GM18951 (cell line): ENCODE data around the gene SVIL.

ENCODE experiments used
- POLR2A ChIP-seq: IDR thresholded peaks from 4 replicates; pipeline ENCODE4 v1.6.1; 2011; ENCODE audit warnings: mild to moderate bottlenecking; ENCODE audit not compliant: insufficient read length, insufficient read depth; ENCODE audit errors: extremely low read depth
- in situ Hi-C: fragments of 300-500 bp; cut with MboI; formaldehyde crosslinking; loops from one replicate; pipeline ENCODE4 v1.12.0; 2022; ENCODE audit warnings: low sequenced_read_pairs, mixed read lengths, inconsistent platforms; ENCODE audit not compliant: unreplicated experiment

Gene SVIL

DNA sequence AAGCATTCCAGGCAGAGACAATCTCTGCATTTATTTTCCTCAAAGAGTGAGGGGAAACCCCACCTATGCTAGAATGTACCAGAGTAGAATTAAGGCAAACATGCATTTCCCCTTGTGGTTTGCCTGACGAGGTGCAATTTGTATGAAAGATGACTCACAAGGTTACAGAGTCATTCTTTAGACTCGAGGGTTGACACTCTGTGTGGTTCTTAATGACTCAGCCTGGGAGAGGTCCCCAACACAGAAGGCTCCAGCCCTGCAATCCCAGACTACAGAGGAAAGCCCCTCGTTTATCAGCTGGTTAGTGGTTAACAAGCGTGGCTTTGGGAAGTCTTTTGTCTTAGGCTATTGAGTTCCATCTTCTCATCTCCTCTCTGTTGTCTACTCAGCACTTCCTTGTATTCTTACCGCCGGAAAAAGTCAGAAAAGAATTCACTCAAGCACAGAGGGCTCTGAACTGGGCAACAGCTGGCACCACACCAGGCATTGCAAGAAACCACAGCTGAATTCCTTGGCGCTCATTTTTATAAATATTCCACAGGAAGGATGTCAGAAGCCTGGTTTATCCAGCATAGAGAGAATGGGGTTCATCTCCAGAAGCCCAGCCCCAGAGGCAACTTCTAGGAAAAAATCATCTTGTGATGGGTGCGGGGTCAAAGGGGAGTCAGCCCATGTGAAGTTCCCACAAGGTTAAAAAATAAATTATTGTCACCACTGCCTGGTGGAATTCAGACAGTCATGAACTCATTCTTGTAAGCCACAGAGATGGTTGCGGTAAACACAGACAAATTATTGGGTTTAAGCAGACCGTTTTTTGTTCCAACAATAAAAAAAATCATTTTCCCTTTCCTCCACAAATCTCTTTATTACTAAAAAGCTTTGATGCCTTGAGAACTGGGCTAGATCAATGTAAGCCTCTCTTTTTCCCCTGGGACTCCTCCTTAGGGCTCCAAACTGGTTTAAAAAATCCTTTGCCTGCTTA is 24.5 kb upstream of the SVIL start:
- TF ChIP-seq POLR2A, result no peak
- in situ Hi-C loops, result no loop called here

DNA sequence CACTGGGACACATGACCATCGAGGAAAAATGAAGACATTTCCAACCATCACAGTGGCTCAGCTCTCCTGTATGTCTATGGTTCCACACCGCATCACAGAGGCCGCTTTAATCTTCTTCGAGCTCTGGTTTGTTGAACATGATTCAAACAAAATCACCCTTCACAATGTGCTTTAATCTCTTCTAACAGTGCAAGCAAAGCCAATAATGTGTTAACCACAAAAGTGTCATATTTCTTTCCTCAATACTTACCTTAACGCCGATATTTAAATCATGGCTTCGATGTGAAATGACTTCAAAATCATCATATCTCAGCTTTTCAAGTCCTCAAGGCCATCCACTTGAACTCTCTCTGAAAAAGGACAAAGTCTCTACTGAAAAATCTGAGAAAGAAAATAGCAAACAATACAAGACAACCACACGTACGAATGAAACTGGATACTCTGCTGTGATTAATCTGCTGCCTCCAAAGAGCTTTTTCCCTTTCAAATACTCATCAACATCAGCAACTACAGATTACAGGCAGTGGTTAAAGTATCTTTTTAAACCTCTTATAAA is 23.0 kb upstream of the SVIL start:
- TF ChIP-seq POLR2A, result no peak

DNA sequence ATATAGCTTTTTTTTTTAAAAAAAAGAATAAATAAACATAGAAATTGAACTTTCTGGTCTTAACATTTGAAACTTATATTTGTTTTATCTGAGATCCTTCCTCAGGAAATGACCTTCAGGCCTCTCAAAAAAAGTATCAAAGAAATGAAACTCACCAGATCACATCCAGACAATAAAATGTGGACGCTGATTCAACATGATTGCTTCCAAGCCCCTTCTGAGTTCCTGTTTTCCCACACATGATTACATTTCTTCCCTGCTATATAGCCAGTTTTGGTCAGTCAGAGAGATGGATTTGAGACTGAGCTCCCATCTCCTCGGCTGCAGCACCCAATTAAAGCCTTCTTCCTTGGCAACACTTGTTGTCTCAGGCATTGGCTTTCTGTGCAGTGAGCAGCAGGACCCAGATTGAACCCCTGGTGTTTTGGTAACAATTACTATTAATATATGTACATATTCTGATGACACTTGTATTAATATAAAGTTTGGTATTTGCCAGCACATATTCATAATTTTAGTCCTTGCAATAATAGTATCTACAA is 21.8 kb upstream of the SVIL start:
- in situ Hi-C loops, result no loop called here
- TF ChIP-seq POLR2A, result no peak

More for the DNA sequence above, 23.0 kb upstream of the SVIL start:
- in situ Hi-C loops, result no loop called here

DNA sequence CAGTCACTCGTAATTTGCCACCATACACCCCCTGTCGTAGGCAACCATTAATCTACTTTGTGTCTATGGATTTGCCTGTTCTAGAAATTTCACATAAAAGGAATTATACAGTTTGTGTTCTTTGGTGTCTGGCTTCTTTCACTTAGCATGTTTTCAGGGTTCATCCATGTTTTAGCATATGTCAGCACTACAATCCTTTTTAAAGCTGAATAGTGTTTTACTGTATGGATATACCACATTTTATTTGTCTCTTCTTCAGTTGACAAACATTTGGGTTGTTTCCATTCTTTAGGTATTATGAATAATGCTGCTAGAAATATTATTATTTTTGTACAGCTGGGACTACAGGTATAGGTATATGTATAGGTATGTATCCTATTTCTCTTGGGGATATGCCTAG is 17.4 kb upstream of the SVIL start:
- no peak for TF ChIP-seq POLR2A
- in situ Hi-C loops, result no loop called here

DNA sequence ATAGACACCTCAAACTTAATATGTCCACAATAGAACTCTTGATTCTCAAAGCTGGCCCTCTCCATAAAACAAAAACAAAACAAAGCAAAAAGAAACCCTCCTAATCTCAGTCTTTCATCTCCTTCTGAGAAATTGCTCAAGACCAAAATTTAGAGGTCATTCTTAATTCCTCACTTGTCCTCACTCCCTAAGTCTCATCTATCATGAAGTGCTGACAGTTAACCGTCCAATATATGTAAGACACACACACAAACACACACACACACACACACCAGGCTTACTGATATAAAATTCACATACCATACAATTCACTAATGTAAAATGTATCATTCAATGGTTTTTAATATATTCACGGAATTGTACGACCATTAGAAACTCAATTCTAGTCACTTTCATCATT is 17.0 kb upstream of the SVIL start:
- in situ Hi-C loops, result no loop called here
- TF ChIP-seq POLR2A, result no peak

DNA sequence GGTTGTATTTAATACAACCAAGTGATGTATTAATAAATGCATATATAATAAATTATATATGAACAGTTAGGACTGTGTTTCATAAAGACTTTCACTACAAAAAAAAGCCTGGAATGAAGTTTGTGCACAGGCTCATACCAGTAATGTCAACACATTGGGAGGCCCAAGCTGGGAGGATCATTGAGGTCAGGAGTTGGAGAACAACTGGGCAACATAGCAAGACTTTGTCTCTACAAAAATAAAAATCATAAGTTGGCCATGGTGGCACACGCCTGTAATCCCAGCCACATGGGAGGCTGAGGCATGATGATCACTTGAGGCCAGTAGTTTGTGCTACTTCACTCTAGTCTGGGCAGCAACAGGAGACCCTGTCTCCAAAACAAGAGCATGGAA is 15.8 kb upstream of the SVIL start:
- in situ Hi-C loops, result no loop called here
- TF ChIP-seq POLR2A, result no peak

DNA sequence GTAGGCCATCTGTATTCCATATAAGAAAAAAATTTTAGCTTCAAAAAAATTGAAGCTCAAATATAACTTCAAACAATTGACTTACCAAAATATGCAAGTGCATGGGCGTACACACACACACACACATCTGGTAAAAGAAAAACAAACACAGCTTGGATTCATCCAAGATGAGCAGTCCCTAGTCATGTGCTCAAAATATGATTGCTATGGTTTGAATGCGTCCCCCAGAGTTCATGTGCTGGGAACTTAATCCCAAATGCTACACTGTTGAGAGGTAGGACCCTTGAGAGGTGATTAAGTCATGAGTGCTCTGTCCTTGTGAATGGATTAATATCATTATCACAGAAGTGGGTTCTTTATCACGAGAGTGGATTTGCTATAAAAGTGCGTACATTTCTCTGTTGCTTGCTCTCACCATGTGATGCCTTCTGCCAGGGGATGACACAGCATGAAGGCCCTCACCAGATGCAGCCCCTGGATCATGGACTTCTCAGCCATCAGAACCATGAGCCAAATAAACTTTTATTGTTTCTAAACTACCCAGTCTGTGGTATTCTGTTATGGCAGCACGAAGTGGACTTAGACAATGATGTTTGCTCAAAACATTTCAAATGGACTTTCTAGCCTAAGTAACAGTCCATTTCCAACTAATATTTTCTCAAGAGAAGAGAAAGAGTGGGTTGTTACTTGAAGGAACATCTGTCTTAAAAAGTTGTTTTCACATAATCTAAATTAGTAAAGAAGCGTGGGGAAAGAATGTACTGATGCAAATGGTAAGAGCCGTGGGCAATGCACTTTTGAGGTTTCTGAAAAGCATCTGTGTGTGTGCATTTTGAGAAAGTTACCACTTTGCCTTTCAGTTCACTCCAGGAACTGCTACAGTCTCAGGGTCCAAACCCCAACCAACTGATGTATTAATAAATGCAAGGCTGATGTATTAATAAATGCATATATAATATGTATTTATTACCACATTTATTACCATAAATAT is 15.1 kb upstream of the SVIL start:
- in situ Hi-C loops, result no loop called here
- TF ChIP-seq POLR2A, result no peak

DNA sequence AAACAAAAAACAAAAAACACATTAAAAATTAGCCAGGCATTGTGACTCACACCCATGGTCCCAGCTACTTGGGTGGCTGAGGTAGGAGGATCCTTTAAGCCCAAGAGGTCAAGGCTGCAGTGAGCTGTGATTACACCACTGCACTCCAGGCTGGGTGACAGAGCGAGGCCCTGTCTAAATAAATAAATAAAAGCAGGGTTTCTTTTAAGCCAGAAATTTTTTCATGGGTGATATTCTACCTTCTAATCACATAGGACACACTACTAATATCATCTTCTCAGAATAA is 14.2 kb upstream of the SVIL start:
- no peak for TF ChIP-seq POLR2A
- in situ Hi-C loops, result no loop called here

DNA sequence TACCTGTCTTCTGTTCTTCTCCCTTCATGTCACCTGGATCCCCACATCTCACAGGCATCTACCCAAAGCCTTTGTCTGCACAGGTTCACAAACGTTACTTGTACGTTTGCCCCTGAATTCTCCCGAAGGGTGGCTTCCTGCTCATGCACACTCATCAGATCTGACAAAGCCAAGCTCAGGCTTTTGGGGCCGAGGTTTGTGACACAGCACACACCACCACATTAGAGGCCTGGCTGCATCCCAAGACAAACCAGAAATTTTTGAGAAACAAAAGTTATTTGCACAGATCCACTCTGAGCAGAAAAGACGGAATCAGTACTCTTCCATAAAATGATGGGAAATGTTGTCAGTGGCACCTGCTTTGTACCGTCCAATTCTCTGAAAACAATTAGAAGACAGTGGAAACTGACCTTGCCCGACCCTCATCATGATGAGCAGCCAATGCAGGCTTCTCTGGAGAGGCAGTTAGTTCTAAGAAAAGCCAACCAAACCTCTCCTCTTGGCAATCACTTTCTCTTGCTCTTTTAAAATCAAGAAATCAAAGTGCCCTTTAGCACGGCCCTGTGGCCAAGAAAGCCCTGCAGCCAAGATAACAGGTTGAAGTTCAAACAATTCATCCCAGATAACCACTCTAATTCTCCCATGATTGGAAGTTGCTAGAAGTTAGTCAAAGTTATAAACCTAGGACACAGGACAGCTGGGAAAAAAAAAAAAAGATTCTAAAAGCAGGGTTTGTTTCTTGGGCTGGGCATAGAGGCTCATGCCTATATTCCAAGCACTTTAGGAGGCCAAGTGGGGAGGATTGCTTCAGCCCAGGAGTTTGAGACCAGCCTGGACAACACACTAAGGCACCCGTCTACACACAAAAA is 13.6 kb upstream of the SVIL start:
- TF ChIP-seq POLR2A, result no peak
- in situ Hi-C loops, result no loop called here

DNA sequence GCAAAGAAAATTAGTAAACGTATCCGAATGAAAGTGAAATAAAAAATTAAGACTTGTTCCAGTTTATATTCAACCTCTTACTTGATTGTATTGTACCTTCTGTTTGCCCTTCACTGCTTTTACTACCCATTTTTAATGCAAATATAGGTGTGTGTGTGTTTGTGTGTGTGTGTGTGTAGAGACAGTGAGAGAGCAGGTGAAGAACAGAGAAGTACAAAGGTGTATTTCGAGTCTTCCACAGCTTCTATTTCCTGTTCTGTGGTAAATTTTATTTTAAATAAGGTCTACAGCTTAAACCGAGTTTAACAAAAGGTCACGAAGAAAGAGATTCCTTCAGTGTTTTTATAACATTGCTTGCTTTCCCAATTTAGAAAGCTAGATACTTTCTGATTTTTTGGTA is 12.7 kb upstream of the SVIL start:
- TF ChIP-seq POLR2A, result no peak
- in situ Hi-C loops, result no loop called here

DNA sequence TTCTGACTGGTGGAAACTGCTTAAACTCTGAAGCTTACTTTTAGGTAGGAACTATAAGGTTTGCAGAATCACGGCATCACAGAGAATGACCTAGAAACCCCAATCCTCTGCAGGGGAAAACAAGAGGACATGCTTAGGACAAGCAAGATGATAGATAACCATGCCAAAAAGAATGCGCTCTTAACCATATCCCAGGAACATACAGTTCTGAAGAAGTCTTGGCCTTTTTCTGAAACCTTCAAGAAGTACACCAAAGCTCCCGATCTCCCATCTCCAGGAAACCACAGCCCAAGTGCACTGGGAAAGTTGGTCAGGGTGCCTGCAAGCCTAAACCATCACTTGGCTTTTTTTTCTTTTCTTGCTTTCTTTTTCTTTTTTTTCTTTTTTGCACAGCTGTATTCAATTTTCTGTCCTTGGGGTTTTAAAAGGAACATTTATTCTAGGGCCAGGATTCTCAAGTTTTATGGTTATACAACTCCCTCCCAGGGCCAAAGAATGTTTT is 12.2 kb upstream of the SVIL start:
- no peak for TF ChIP-seq POLR2A
- in situ Hi-C loops, result no loop called here
